Karpas-422 (cell line): Measurements from ENCODE around the gene EXPH5. TPM values are rescaled to one million over a fixed set of nuclear protein-coding genes. Genes with fewer than 3 reads are reported as not detected.

Experiments used
- DNase-seq: peaks from one replicate; pipeline ENCODE4 v3.0.0-alpha.2; 2015
- H2AFZ ChIP-seq: fragments of 200-600 bp; sonication (generic); 2 replicates; pipeline ENCODE4 v1.6.1; 2014; ENCODE audit warnings: antibody characterized with exemption, low read length, mixed read lengths
- H3K27ac ChIP-seq: fragments of 200-600 bp; sonication (generic); 2 replicates; pipeline ENCODE4 v1.5.1; 2014; ENCODE audit warnings: mild to moderate bottlenecking, low read length, moderate library complexity
- H3K27me3 ChIP-seq: fragments of 200-600 bp; sonication (generic); 2 replicates; pipeline ENCODE4 v1.6.1; 2014; ENCODE audit warnings: low read length, mixed read lengths
- H3K36me3 ChIP-seq: fragments of 200-600 bp; sonication (generic); 2 replicates; pipeline ENCODE4 v1.6.1; 2014; ENCODE audit warnings: low read length, mixed read lengths; ENCODE audit not compliant: insufficient read depth
- H3K4me1 ChIP-seq: fragments of 200-600 bp; sonication (generic); 2 replicates; pipeline ENCODE4 v1.6.1; 2014; ENCODE audit warnings: mild to moderate bottlenecking, low read length, mixed read lengths
- H3K4me2 ChIP-seq: fragments of 200-600 bp; sonication (generic); 2 replicates; pipeline ENCODE4 v1.6.1; 2014; ENCODE audit warnings: low read length, low read depth, mild to moderate bottlenecking; ENCODE audit not compliant: poor library complexity, severe bottlenecking
- H3K4me3 ChIP-seq: fragments of 200-600 bp; sonication (generic); 2 replicates; pipeline ENCODE4 v1.5.1; 2014; ENCODE audit warnings: mild to moderate bottlenecking, antibody characterized with exemption, low read length, mixed read lengths
- H3K79me2 ChIP-seq: fragments of 200-600 bp; sonication (generic); 2 replicates; pipeline ENCODE4 v1.6.1; 2014; ENCODE audit warnings: mild to moderate bottlenecking, low read length, mixed read lengths
- H3K9ac ChIP-seq: fragments of 200-600 bp; sonication (generic); 2 replicates; pipeline ENCODE4 v1.6.0; 2014; ENCODE audit warnings: low read length
- H3K9me2 ChIP-seq: fragments of 200-600 bp; sonication (generic), shearing (Covaris generic); replicated peaks from 2 replicates; pipeline ENCODE4 v1.6.0; 2014; ENCODE audit warnings: mild to moderate bottlenecking, low read length, moderate library complexity; ENCODE audit not compliant: insufficient read depth
- H3K9me3 ChIP-seq: fragments of 300-700, 200-600 bp; sonication (generic); 2 replicates; pipeline ENCODE4 v1.6.1; 2014; ENCODE audit warnings: low read length, mixed read lengths
- H4K20me1 ChIP-seq: fragments of 200-600 bp; sonication (generic); 2 replicates; pipeline ENCODE4 v1.6.1; 2014; ENCODE audit warnings: mild to moderate bottlenecking, antibody characterized with exemption, low read length, low read depth; ENCODE audit not compliant: insufficient read depth
- total RNA-seq: library from RNA; depleted of rRNA; stranded (reverse); fragments of >200 nt; shearing (Covaris generic); gene quantifications from 2 replicates; pipeline ENCODE4 v1.2.3, GENCODE V29; 2014; ENCODE audit warnings: low replicate concordance

The EXPH5 gene
- total RNA-seq, 1 experiment from 2014 or later, result not detected

- Histone ChIP-seq H3K4me2 (no peak overlapping the region), H4K20me1 (no peaks in the 10 kb centered on the region), H3K36me3 (no peaks in the 10 kb centered on the region), H3K9ac (no peak overlapping the region), H3K9me2 (no peaks in the 10 kb centered on the region), H3K4me3 (no peak overlapping the region), H3K27me3 (no peaks in the 10 kb centered on the region), H3K4me1 (no peaks in the 10 kb centered on the region), H3K9me3 (no peaks in the 10 kb centered on the region), H2AFZ (no peak overlapping the region), H3K79me2 (no peaks in the 10 kb centered on the region), H3K27ac (no peak overlapping the region)
- DNase-seq, result no peak
These were observed 77.4 kb downstream of the EXPH5 start for GRCh38 chr11:108516125-108516524.

DNA sequence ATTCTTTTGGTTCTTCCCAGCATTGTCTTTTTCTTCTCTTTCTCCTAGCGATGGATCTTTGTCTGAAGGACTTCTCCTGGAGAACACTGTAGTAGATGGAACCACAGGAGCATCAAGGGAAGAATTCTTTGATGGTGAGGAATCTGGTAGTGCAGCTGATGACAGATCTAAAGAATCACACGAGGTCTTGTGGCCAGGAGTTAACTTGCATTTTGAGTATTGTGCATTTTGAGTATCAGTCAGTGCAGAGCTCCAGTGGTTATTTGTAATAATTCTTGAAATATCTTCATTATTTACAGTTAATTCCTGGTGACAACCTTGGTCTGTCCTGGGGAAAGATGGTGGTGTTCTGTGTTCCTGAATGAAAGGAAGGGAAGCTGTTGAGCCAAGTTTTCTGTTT is 80.9 kb downstream of the EXPH5 start:
- Histone ChIP-seq H3K27ac (no peak overlapping the region), H3K4me3 (no peak overlapping the region), H3K36me3 (no peaks in the 10 kb centered on the region), H3K9me2 (no peaks in the 10 kb centered on the region), H3K9me3 (no peaks in the 10 kb centered on the region), H3K4me2 (no peak overlapping the region), H3K27me3 (no peaks in the 10 kb centered on the region), H3K4me1 (no peaks in the 10 kb centered on the region), H3K79me2 (no peaks in the 10 kb centered on the region), H2AFZ (no peak overlapping the region), H3K9ac (no peak overlapping the region), H4K20me1 (no peaks in the 10 kb centered on the region)
- no peak for DNase-seq

- Histone ChIP-seq H2AFZ (no peak overlapping the region), H3K9me3 (no peaks in the 10 kb centered on the region), H3K9ac (no peak overlapping the region), H3K9me2 (no peaks in the 10 kb centered on the region), H3K36me3 (no peaks in the 10 kb centered on the region), H3K4me2 (no peak overlapping the region), H4K20me1 (no peaks in the 10 kb centered on the region), H3K27ac (no peak overlapping the region), H3K27me3 (no peaks in the 10 kb centered on the region), H3K4me3 (no peak overlapping the region), H3K79me2 (no peaks in the 10 kb centered on the region), H3K4me1 (no peaks in the 10 kb centered on the region)
- DNase-seq, result no peak
These were observed 81.6 kb downstream of the EXPH5 start for GRCh38 chr11:108511851-108512474.

DNA sequence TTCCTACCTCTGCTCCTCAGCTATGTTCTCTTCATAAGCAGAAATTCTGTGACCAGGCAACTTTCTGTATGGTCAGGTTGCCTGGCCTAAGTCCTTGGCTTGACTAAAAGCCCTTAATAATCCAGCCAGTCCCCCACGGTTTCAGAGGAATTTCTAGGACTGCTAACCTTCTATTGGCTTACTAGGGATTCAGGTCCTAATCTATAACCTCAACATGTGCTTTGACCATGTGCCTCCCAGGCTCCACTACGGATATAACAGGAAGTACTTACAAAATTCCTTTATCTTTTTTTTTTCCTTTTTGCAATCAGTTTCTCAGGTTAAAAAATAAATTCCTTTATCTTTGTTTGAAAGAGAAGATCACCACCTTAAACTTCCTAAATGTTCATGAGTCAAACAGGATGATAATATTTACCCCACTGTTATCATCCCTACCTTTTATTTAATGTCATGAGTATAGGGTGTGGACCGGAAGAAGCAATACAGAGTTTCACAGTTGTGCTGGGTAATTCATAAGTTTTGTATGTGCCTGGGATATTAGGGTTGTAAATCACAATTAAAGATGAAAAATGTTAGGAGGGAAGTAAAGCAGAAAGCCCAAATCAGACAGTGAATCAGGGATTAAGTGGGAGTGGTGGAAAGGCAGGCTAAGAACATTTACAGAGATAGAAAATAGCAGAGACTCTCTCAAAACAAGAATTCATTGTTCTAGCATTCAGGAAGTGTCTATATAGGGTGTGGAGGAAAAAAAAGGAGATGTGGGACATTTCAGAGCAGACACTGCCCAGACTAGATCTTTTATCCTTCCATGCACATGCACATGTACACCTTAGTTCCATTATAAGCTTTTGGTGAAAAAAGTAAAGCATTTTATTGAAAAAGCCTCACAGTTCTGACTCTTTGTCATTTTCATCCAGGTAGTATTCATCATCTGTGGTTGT is 84.6 kb downstream of the EXPH5 start:
- Histone ChIP-seq H3K9me3 (no peaks in the 10 kb centered on the region), H3K4me3 (no peak overlapping the region), H3K27ac (no peak overlapping the region), H3K27me3 (no peaks in the 10 kb centered on the region), H3K36me3 (no peaks in the 10 kb centered on the region), H3K9me2 (no peaks in the 10 kb centered on the region), H4K20me1 (no peaks in the 10 kb centered on the region), H3K4me1 (no peaks in the 10 kb centered on the region), H3K79me2 (no peaks in the 10 kb centered on the region), H3K9ac (no peak overlapping the region), H3K4me2 (no peak overlapping the region), H2AFZ (no peak overlapping the region)
- no peak for DNase-seq

DNA sequence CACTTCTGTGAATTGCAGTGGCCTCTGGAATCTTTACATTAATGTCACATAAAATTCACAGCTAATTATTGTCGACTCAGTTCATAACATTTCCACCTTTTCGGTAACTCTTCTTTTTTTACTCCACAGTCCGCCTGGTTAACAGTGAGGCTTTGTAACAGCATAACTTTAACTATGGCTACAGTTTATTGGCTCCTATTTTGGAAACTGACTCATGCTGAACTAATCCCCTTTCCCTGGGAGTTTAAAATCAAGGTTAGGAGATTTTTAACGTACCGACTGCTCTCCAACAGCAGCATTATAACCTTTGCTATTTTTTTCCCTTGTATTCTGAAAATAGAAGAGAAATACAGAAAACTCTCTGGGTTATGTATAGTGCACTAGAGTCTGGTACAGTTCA is 92.2 kb downstream of the EXPH5 start:
- H3K9me3 ChIP-seq, result no peaks in the 10 kb centered on the region
- no peak overlapping the region for H3K27ac ChIP-seq
- no peak overlapping the region for H2AFZ ChIP-seq
- H3K4me3 ChIP-seq, result no peak overlapping the region
- peaks cover 16% of the 10 kb centered on the region for H3K79me2 ChIP-seq
- no peak overlapping the region for H3K4me2 ChIP-seq
- H3K27me3 ChIP-seq, result no peaks in the 10 kb centered on the region
- no peaks in the 10 kb centered on the region for H3K36me3 ChIP-seq
- no peak for DNase-seq
- peaks cover 16% of the 10 kb centered on the region for H3K4me1 ChIP-seq
- no peaks in the 10 kb centered on the region for H4K20me1 ChIP-seq
- no peaks in the 10 kb centered on the region for H3K9me2 ChIP-seq
- no peak overlapping the region for H3K9ac ChIP-seq

GRCh38 chr11:108500721-108501120 is 92.8 kb downstream of the EXPH5 start:
- Histone ChIP-seq H3K9me3 (no peaks in the 10 kb centered on the region), H3K9me2 (no peaks in the 10 kb centered on the region), H3K27me3 (no peaks in the 10 kb centered on the region), H2AFZ (no peak overlapping the region), H3K4me1 (peaks cover 17% of the 10 kb centered on the region), H4K20me1 (no peaks in the 10 kb centered on the region), H3K27ac (no peak overlapping the region), H3K79me2 (peaks cover 21% of the 10 kb centered on the region), H3K36me3 (no peaks in the 10 kb centered on the region), H3K4me2 (no peak overlapping the region), H3K4me3 (no peak overlapping the region), H3K9ac (no peak overlapping the region)
- no peak for DNase-seq

DNA sequence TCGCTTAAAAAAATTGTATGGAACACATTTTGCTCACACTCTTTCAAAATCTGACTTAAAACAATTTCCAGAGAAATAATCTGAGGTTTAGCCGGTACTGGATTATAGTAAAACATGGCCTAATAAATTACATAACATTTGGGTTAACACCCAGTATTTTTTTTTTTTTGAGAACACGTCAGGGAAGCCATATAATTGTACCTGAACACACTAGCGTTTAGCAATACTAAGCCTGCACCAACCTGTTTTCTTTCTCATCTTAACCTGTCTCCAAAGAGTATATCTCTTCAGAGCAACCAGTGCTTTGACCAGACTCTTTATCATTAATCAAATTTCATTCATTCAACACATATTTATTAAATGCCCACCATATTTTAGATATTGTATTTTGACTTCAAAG is 93.4 kb downstream of the EXPH5 start:
- H3K27ac ChIP-seq, result no peak overlapping the region
- H3K4me2 ChIP-seq, result no peak overlapping the region
- no peak overlapping the region for H3K9ac ChIP-seq
- H3K27me3 ChIP-seq, result no peaks in the 10 kb centered on the region
- no peak for DNase-seq
- H3K9me2 ChIP-seq, result no peaks in the 10 kb centered on the region
- H3K36me3 ChIP-seq, result no peaks in the 10 kb centered on the region
- no peak overlapping the region for H3K4me3 ChIP-seq
- H3K9me3 ChIP-seq, result no peaks in the 10 kb centered on the region
- H3K79me2 ChIP-seq, result peaks cover 26% of the 10 kb centered on the region
- H2AFZ ChIP-seq, result no peak overlapping the region
- H3K4me1 ChIP-seq, result peaks cover 17% of the 10 kb centered on the region
- H4K20me1 ChIP-seq, result no peaks in the 10 kb centered on the region

GRCh38 chr11:108498816-108499408 is 94.7 kb downstream of the EXPH5 start:
- Histone ChIP-seq H3K27me3 (no peaks in the 10 kb centered on the region), H3K79me2 (peaks cover 39% of the 10 kb centered on the region), H3K9me2 (no peaks in the 10 kb centered on the region), H4K20me1 (no peaks in the 10 kb centered on the region), H3K4me3 (peak overlapping the region; percentile 73), H3K27ac (no peak overlapping the region), H3K4me2 (peak overlapping the region; percentile 82), H2AFZ (peak overlapping the region; percentile 93), H3K9ac (peak overlapping the region; percentile 78), H3K4me1 (peaks cover 17% of the 10 kb centered on the region), H3K36me3 (no peaks in the 10 kb centered on the region), H3K9me3 (no peaks in the 10 kb centered on the region)
- no peak for DNase-seq
